Activated naive CD8-positive, alpha-beta T cell treated with anti-CD3 and anti-CD28 coated beads, Interleukin-2, amount 10 ng/mL, durations not matched to agents 7 days and 5 days (primary cell): ENCODE results near the gene PTCD3. TPM values are rescaled to one million over a fixed set of nuclear protein-coding genes. Genes with fewer than 3 reads are reported as not detected.

Experiments used
- ATAC-seq: fragments of 150-1000 bp; cut with Tn5 transposase; one replicate; pipeline ENCODE4 v1.10.0; 2021; ENCODE audit warnings: low read depth, moderate library complexity
- POLR2A ChIA-PET: fragments of 350-600 bp; sonication (Branson Sonifier 250); formaldehyde crosslinking; loops from one replicate; lab custom pipeline; 2021; ENCODE audit warnings: antibody characterized with exemption; lab: Charles Lee
- DNase-seq: peaks from one replicate; pipeline ENCODE4 v3.0.0; 2021
- H3K27ac Mint-ChIP-seq: one replicate; pipeline ENCODE4 v1.8.0; 2022; ENCODE audit warnings: mild to moderate bottlenecking, mixed read lengths
- H3K27me3 Mint-ChIP-seq: one replicate; pipeline ENCODE4 v1.8.0; 2022; ENCODE audit warnings: mild to moderate bottlenecking, moderate library complexity, mixed read lengths
- H3K36me3 Mint-ChIP-seq: one replicate; pipeline ENCODE4 v1.8.0; 2021; ENCODE audit warnings: mild to moderate bottlenecking, mixed read lengths
- H3K4me1 Mint-ChIP-seq: one replicate; pipeline ENCODE4 v1.8.0; 2021; ENCODE audit warnings: mixed read lengths
- H3K4me3 Mint-ChIP-seq: one replicate; pipeline ENCODE4 v1.8.0; 2022; ENCODE audit warnings: mild to moderate bottlenecking, moderate library complexity, mixed read lengths
- H3K9me3 Mint-ChIP-seq: one replicate; pipeline ENCODE4 v1.8.0; 2021; ENCODE audit warnings: mixed read lengths
- total RNA-seq, 2 experiments: library from RNA; stranded (reverse); gene quantifications; one replicate each; pipeline ENCODE4 v1.2.3, GENCODE V29; 2021

Gene PTCD3
- total RNA-seq, 2 experiments from 2014 or later: 157 TPM

DNA sequence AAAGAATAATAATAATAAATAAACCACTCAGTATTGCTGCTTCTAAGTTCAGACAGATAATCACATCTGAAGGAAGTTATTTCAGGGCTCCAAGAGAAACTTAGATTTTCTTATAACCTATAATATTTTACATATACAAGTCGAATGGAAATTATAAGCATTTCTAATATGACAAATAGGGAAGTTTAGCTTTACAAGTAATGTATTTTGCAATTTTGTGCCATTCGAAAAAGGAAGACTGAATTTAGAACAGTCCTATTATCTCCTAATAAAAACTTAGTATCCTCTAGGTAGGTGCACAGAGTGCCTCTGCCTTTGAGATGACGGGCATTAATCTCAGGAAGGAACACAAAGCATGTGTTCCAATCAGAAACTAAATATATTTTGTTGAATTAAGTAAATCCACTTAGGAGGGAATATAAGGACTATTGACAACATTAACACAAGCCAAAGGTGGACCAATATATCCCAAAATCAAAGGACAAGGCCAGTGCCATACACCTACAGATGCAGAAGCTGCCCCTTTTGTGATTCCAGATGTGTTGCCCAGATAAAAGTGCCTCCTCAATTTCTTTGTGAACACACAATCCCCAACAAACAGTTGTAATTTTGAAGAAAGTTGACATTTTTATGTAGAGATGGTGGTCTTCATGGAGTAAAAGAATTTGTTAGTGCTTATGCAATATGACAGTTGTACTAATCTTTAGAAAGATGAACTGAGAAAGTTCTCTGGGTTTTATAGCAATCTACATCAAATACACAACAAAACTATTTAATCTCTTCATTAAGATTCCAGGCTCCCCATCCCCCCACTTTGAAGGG lies 36.6 kb downstream of the PTCD3 start:
- DNase-seq (no peak), ATAC-seq (no peak)
- Mint-ChIP-seq H3K9me3 (no peaks in the 10 kb centered on the region), H3K36me3 (peaks cover 37% of the 10 kb centered on the region), H3K4me3 (no peak overlapping the region), H3K4me1 (peaks cover 3% of the 10 kb centered on the region), H3K27ac (no peak overlapping the region), H3K27me3 (no peaks in the 10 kb centered on the region)
- POLR2A ChIA-PET: interaction anchor here (0.7 kb wide), 1 partner anchor 33 kb away, joined by 3 read pairs; no protein-coding TSS in a partner anchor

- Mint-ChIP-seq H3K36me3 (peaks cover 36% of the 10 kb centered on the region), H3K4me1 (peaks cover 4% of the 10 kb centered on the region), H3K27me3 (no peaks in the 10 kb centered on the region), H3K27ac (no peak overlapping the region), H3K4me3 (no peak overlapping the region), H3K9me3 (no peaks in the 10 kb centered on the region)
- POLR2A ChIA-PET: interaction anchor here (0.7 kb wide), 1 partner anchor 33 kb away, joined by 3 read pairs; no protein-coding TSS in a partner anchor
- no peak for ATAC-seq
- no peak for DNase-seq
Observed at GRCh38 chr2:86143307-86143706, 37.3 kb downstream of the PTCD3 start.

DNA sequence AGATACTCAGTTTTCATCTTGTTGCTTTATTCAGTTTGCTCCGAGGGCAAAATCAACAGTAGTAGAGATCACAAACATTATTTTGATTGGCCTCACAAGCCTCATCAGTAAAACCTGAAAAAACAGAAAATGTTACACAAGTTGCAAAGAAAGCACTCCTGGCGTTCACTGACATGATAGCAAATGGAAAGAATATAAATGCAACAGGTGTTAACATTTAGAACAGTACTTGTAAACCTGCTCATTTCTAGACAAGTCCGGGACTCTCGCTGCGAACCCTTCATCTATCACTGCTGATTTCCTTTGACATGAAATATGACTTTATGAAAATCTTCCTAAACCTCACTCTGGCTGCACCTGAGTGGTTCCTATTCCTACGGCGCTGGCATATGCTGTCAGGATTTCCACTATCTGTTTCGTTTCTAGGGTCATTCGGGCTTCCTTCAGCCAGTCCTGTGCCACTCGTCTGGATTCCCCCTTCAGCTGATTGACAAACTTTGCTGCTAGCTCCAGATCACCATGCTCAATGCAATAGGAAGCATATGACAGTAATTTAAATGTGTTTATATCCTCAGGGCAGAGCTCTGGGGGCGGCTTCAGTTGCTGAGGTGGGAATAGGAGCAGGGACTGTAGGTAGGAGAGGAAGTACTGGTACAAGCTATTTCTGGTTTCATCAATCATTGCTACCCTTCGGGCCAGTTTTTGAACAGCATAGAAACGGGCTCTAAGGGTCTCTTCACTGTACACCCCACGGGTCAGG lies 38.1 kb downstream of the PTCD3 start:
- POLR2A ChIA-PET: no interaction called here
- H3K9me3 Mint-ChIP-seq: no peaks in the 10 kb centered on the region
- no peak for ATAC-seq

GRCh38 chr2:86147793-86148192 lies 41.8 kb downstream of the PTCD3 start:
- no peak for ATAC-seq
- no peak for DNase-seq
- H3K4me1 Mint-ChIP-seq: peaks cover 3% of the 10 kb centered on the region
- no peaks in the 10 kb centered on the region for H3K27me3 Mint-ChIP-seq
- no peak overlapping the region for H3K4me3 Mint-ChIP-seq
- POLR2A ChIA-PET: interaction anchor here (1.6 kb wide), 1 partner anchor 41 kb away, joined by 4 read pairs; the partner anchor contains the start of genes POLR1A and PTCD3
- H3K9me3 Mint-ChIP-seq: no peaks in the 10 kb centered on the region
- peaks cover 38% of the 10 kb centered on the region for H3K36me3 Mint-ChIP-seq
- no peak overlapping the region for H3K27ac Mint-ChIP-seq

More for the DNA sequence above, 38.1 kb downstream of the PTCD3 start:
- DNase-seq: no peak
- Mint-ChIP-seq H3K4me1 (peaks cover 4% of the 10 kb centered on the region), H3K27ac (no peak overlapping the region), H3K36me3 (peaks cover 34% of the 10 kb centered on the region), H3K4me3 (no peak overlapping the region), H3K27me3 (no peaks in the 10 kb centered on the region)

GRCh38 chr2:86150502-86150901 lies 44.5 kb downstream of the PTCD3 start:
- DNase-seq (no peak), ATAC-seq (no peak)
- Mint-ChIP-seq H3K9me3 (no peaks in the 10 kb centered on the region), H3K4me1 (peaks cover 3% of the 10 kb centered on the region), H3K4me3 (no peak overlapping the region), H3K27ac (no peak overlapping the region), H3K27me3 (no peaks in the 10 kb centered on the region), H3K36me3 (peaks cover 29% of the 10 kb centered on the region)
- POLR2A ChIA-PET: interaction anchor here (0.7 to 1.1 kb wide), 2 partner anchors 34 to 206 kb away, joined by 4 read pairs; no protein-coding TSS in a partner anchor

DNA sequence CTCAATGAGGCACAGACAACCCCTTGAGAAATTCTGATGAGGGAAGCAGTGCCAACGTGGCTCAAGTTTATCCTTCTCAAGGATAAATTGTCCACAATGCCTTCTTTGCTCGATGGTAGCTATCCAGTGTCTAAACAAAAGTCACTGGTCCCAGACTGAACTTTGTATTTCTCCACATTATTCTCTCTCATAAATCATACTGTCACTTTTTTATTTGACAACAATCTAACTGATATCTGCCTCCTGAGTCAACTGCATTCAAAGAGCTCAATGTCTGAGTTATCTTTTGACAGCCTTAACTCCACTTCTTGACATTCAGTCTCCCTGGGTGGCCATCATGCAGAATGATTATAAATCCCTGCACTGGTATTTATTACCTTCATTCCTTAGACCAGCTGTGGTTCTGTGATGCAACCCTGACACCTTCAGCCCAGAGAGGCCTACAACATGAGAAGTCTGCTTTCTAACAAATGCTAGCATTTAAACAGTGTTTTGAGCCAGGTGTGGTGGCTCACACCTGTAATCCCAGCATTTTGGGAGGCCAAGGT lies 51.0 kb downstream of the PTCD3 start:
- ATAC-seq (no peak), DNase-seq (no peak)
- Mint-ChIP-seq H3K27me3 (no peaks in the 10 kb centered on the region), H3K9me3 (no peaks in the 10 kb centered on the region), H3K4me3 (no peak overlapping the region), H3K27ac (no peak overlapping the region), H3K36me3 (peaks cover 31% of the 10 kb centered on the region), H3K4me1 (peaks cover 2% of the 10 kb centered on the region)
- POLR2A ChIA-PET: no interaction called here

DNA sequence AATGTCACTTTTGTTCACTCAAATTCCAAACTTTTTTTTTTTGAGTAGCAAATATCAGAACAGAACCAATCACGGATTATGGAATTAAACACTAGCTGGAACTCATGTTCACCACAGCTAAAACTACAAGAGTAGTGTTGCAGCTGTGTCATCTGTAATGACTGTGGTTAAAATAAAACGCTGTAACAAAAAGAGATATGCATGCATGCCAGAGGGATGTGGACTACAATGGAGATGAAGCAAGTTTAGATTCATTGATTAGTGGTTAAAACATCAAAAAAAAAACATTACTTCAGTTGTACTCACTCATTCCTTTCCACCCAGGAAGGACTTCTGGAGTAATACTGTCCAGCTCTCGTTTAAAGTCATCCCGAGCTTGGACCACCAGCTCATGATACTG lies 52.3 kb downstream of the PTCD3 start:
- POLR2A ChIA-PET: no interaction called here
- DNase-seq: no peak
- no peaks in the 10 kb centered on the region for H3K9me3 Mint-ChIP-seq
- H3K4me1 Mint-ChIP-seq: peaks cover 2% of the 10 kb centered on the region
- no peak overlapping the region for H3K27ac Mint-ChIP-seq
- H3K4me3 Mint-ChIP-seq: no peak overlapping the region
- no peaks in the 10 kb centered on the region for H3K27me3 Mint-ChIP-seq
- H3K36me3 Mint-ChIP-seq: peaks cover 31% of the 10 kb centered on the region
- ATAC-seq: no peak

DNA sequence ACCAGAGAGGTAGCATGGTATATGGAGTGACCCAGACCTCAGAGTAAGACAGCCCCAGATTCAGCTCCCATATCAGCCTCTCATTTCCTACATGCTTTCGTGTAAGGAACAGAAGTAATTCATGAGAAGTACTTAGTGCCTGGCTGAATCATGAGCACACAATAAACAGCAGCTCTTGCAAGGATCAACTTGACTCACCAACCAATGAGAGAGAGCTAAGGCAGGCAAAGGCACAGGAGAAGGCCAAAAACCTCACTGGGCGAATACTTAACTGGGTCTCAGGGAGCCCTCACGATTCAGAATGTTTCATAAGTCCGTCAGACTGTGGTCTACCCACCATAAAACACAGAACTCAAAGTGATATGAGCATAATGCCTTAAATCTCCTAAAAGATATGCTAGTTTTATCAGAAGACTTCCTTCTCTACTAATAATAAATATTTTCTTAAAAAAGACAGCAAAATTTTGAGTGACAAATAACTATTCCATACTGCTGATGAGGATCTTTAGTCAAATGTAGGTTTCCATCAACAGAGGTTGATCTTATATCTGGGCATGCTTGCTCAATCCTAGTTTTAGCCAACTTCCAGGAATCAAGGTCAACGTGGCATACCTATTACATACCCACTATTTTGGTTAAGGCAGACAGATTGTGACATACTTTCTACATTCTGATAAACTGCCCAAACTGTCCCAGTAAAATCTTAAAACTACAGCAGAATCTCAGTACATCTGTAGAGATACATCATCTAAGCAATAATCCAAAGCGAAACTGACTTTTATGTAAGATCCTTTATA lies 54.3 kb downstream of the PTCD3 start:
- no peaks in the 10 kb centered on the region for H3K9me3 Mint-ChIP-seq
- no peaks in the 10 kb centered on the region for H3K27me3 Mint-ChIP-seq
- peaks cover 2% of the 10 kb centered on the region for H3K4me1 Mint-ChIP-seq
- H3K36me3 Mint-ChIP-seq: peaks cover 40% of the 10 kb centered on the region
- H3K4me3 Mint-ChIP-seq: no peak overlapping the region
- no peak overlapping the region for H3K27ac Mint-ChIP-seq
- no peak for ATAC-seq
- no peak for DNase-seq
- POLR2A ChIA-PET: no interaction called here

DNA sequence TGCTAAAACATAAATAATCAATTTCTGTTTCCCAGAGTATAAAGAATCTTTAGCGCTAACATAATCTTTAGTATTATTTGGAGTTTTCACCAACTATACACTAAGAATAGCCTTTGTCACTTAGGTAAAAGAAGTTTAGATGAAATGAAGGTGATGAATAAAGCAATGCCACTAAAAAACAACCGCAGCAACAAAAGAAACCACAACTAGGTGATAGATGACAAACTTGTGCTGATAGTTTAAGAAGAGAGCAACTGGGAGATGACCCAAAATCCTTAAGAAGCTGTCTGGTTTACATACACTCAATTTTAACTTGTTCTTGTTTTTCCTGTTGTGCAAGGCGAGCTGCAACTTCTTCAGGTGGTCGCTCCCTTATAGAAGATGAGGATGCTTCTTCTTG lies 64.4 kb downstream of the PTCD3 start:
- no peaks in the 10 kb centered on the region for H3K9me3 Mint-ChIP-seq
- H3K4me1 Mint-ChIP-seq: peaks cover 7% of the 10 kb centered on the region
- H3K4me3 Mint-ChIP-seq: no peak overlapping the region
- H3K27ac Mint-ChIP-seq: no peak overlapping the region
- no peaks in the 10 kb centered on the region for H3K27me3 Mint-ChIP-seq
- no peak for ATAC-seq
- no peak for DNase-seq
- POLR2A ChIA-PET: no interaction called here
- peaks cover 31% of the 10 kb centered on the region for H3K36me3 Mint-ChIP-seq

- DNase-seq: no peak
- Mint-ChIP-seq H3K27me3 (no peaks in the 10 kb centered on the region), H3K36me3 (peaks cover 33% of the 10 kb centered on the region), H3K4me1 (peaks cover 13% of the 10 kb centered on the region), H3K27ac (no peak overlapping the region), H3K4me3 (no peak overlapping the region), H3K9me3 (no peaks in the 10 kb centered on the region)
- POLR2A ChIA-PET: no interaction called here
- no peak for ATAC-seq
Observed at GRCh38 chr2:86171295-86171694, 65.3 kb downstream of the PTCD3 start.

DNA sequence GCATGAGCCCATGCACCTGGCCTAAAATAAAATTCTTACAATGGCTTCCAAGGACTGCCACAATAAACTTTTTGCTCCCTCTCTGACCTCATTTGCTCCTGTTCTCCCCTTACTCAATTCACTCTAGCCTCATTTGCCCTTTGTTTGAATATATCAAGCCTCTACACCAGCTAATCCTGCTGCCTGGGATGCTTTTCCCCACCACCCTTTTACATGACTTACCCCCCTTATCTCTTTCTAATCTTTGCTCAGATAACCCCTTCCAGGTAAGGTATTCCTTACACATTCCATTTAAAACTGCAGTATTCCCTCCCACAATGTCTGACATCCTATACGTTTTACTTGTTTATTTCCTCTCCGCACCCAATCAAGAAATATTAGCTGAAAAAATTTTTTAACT lies 66.6 kb downstream of the PTCD3 start:
- H3K36me3 Mint-ChIP-seq: peaks cover 29% of the 10 kb centered on the region
- DNase-seq (no peak), ATAC-seq (no peak)
- H3K27me3 Mint-ChIP-seq: no peaks in the 10 kb centered on the region
- no peaks in the 10 kb centered on the region for H3K9me3 Mint-ChIP-seq
- H3K4me1 Mint-ChIP-seq: peaks cover 13% of the 10 kb centered on the region
- peak overlapping the region; percentile 1 for H3K27ac Mint-ChIP-seq
- POLR2A ChIA-PET: no interaction called here
- no peak overlapping the region for H3K4me3 Mint-ChIP-seq

GRCh38 chr2:86174445-86174844 lies 68.4 kb downstream of the PTCD3 start:
- peaks cover 24% of the 10 kb centered on the region for H3K36me3 Mint-ChIP-seq
- H3K4me3 Mint-ChIP-seq: no peak overlapping the region
- H3K4me1 Mint-ChIP-seq: peaks cover 15% of the 10 kb centered on the region
- H3K27me3 Mint-ChIP-seq: no peaks in the 10 kb centered on the region
- ATAC-seq: no peak
- POLR2A ChIA-PET: no interaction called here
- H3K27ac Mint-ChIP-seq: no peak overlapping the region
- no peaks in the 10 kb centered on the region for H3K9me3 Mint-ChIP-seq
- no peak for DNase-seq

GRCh38 chr2:86175828-86176227 lies 69.8 kb downstream of the PTCD3 start:
- DNase-seq (no peak), ATAC-seq (no peak)
- Mint-ChIP-seq H3K9me3 (no peaks in the 10 kb centered on the region), H3K27me3 (no peaks in the 10 kb centered on the region), H3K36me3 (peaks cover 28% of the 10 kb centered on the region), H3K4me1 (peaks cover 15% of the 10 kb centered on the region), H3K4me3 (no peak overlapping the region), H3K27ac (no peak overlapping the region)
- POLR2A ChIA-PET: no interaction called here
